DND-41 (cell line): Measurements from ENCODE around the gene ZMIZ1.

Experiments used
- CTCF ChIP-seq: IDR thresholded peaks from 2 replicates; pipeline ENCODE4 v1.5.1; 2012; ENCODE audit warnings: borderline replicate concordance, low read length, moderate library complexity, mild to moderate bottlenecking; ENCODE audit not compliant: poor library complexity, severe bottlenecking; ENCODE audit errors: extremely low read depth
- EZH2 ChIP-seq: IDR thresholded peaks from 3 replicates; pipeline ENCODE4 v1.6.1; 2012; ENCODE audit warnings: borderline replicate concordance, low read depth, mild to moderate bottlenecking, moderate library complexity, low read length, inconsistent platforms; ENCODE audit not compliant: severe bottlenecking

GRCh38 chr10:79321494-79321882, 252.7 kb downstream of the ZMIZ1 start:
- no peak for TF ChIP-seq EZH2
- no peak for TF ChIP-seq CTCF
